ENCODE results near the gene GINS3. TPM values are rescaled to one million over a fixed set of nuclear protein-coding genes. Genes with fewer than 3 reads are reported as not detected.

Gene GINS3
- total RNA-seq (2014; rRNA removed; shearing (Covaris generic)) = 22.9 and 24.0 TPM in 2 replicates
- 11.9 and 12.4 TPM in 2 replicates for polyA plus RNA-seq (2015; cell fraction: cytosol; rRNA removed)
- polyA plus RNA-seq (2015; cell fraction: nucleus; rRNA removed) = 13.0 and 13.6 TPM in 2 replicates

DNA sequence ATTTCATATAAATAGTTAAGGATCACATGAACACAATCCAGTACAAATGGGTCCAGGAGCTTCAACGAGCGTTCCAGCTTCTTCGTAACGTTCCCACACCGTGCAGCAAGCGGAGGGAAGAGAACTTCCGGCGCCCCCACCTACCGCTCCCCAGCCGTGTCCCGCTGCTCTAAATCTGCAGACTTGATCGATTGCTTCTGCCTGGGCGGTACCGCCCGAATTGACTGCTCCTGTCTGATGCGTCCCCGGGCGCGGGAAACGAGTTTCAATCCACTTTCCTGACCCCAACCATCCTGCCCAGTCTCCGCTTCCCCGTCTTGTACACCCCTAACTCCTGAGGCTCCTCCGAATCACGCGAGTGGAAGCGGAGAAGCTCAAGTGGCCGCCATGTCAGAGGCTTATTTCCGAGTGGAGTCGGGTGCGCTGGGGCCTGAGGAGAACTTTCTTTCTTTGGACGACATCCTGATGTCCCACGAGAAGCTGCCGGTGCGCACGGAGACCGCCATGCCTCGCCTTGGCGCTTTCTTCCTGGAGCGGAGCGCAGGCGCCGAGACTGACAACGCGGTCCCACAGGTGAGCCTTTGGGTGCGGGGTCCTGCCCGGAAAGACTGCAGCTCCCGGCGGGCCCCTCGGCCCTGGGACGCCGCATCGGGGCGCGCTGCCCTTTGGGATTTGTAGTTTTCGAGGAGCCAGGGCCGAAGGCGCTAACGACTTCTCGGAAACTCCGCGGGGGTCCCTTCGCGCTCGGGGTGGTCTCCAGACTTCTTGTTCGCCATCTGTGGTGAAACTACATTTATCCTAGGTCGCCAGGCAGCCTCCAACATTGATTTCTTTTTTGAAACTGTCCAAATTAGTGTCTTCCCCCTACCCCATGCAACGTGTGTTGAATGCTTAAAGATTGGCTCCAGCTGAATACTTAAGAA, at the start of gene GINS3:
GINS3 (plus strand) TSS at position 257 of the 923 bp plus-strand sequence; CDS start at position 388, 131 bp downstream.
- DNase-seq (ENCODE audit: low read depth) = peak; percentile 82

DNA sequence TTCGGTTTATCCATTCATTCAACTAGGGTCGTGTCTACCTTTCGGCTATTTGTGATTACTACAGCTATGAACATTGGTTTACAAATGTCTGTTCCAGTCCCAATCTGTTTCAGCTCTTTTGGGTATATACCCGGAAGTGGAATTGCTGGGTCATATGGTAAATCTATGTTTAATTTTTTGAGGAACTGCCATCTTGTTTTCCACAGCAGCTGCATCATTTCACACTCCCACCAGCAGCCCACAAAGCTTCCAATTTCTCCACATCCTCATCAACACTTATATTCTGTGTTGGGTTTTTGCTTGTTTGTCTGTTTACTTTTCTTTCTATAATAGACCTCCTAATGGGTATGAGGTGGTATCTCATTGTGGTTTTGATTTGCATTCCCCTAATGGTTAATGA, 48.7 kb upstream of the GINS3 start:
- DNase-seq (ENCODE audit: low read depth) = no peak

DNA sequence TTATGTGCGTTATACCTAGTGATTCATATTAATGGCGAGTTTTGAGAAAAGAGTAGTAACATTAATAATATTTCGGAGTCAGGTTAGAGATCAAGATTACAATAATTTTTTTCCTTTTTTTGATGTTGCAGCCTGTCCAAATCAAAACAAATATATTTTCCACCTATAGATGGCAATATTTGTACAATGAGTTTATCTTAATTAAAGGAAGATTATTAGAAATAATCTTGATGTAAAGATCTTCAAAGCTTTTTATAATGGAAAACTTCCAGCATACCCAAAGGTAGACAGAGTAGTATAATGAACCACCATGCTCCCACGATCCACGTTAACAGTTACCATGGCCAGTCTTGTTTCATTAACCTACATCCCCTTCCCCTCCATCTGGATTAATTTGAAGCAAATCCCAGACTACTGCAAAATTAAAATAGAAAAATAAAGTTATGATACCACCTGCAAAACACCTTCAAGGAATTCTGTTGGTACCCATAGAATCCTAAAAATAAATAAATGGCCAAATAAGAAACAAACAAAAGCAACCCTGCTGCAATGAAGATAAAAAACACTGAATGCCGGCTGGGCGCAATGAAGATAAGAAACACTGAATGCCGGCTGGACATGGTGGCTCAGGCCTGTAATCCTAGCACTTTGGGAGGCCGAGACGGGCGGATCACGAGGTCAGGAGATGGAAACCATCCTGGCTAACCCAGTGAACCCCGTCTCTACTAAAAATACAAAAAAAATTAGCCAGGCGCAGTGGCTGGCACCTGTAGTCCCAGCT, 46.5 kb upstream of the GINS3 start:
- no peak for DNase-seq (ENCODE audit: low read depth)

DNA sequence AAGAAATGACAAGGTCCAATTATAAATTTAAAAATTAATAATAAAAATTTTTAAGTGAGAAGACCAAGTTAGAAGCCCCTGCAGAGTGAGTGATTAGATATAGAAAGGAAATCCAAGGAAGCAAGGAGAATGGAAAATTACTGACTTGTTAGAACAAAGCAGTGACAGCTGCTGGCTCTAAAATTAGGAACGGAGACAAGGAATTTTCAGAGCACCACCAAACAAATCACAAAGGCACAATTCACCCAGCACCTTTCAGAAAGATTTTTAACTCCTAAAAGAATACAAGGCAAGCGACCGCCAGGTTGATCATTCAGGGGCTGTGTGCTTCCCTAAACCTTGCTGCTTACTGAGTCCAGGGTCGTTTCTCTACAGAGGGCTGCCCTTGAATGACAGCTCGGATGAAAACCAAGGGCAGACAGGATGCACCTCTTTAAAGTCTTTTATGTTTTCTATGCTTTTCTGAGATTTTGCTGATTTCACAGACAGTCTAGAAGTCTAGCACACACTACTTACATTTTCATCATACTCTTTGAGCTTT, 45.4 kb upstream of the GINS3 start:
- no peak for DNase-seq (ENCODE audit: low read depth)

DNA sequence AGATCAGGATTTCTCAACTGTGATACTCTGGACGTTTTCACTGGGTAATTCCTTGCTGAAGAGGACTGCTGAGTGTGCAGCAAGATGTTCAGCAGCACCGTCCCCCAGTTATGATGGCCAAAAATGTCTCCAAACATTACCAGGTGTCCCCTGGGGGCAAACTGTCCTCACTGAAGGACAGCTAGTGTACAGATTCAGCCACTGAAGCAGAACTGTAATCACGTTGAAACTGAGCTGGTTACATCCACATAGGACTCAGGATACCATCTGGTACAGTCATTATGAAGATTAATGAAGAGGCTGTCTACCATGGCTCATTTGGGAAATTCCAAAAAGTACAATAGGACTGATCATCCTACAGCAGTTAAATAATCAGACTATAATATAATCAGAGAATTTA, 43.3 kb upstream of the GINS3 start:
- no peak for DNase-seq (ENCODE audit: low read depth)

DNA sequence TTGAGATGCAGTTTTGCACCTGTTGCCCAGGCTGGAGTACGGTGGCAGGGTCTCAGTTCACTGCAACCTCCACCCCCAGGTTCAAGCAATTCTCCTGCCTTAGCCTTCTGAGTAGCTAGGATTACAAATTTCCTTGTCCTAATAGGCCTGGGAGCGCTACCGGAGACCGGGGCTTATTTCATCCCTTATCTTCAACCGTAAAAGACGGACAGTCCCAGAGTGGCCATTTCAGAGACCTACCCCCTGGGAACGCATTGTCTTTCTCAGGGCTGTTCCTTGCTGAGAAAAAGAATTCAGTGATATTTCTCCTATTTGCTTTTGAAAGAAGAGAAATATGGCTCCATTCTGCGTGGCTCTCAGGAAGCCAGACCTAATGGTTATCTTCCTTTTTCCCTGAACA, 39.6 kb upstream of the GINS3 start:
- no peak for DNase-seq (ENCODE audit: low read depth)

DNA sequence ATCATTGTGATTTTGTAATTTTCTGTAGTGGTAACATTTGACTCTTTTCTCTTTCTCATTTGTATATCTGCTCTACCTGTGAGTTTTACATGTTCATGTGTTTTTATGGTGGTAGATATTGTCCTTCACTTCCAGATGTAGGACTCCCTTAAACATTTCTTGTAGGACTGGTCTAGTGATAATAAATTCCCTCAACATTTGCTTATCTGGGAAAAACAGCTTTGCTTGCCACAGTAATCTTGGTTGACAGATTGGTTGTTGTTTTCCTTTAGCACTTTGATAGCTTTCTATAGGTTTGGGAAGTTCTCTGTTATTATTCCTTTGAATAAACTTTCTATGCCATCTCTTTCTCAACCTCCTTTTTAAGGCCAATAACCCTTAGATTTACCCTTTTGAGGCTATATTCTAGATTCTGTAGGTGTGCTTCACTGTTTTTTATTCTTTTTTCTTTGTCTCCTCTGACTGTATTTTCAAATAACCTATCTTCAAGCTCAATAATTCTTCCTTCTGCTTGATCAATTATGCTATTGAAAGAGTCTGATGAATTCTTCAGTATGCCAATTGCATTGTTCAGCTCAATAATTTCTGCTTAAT, 32.1 kb upstream of the GINS3 start:
- no peak for DNase-seq (ENCODE audit: low read depth)

DNA sequence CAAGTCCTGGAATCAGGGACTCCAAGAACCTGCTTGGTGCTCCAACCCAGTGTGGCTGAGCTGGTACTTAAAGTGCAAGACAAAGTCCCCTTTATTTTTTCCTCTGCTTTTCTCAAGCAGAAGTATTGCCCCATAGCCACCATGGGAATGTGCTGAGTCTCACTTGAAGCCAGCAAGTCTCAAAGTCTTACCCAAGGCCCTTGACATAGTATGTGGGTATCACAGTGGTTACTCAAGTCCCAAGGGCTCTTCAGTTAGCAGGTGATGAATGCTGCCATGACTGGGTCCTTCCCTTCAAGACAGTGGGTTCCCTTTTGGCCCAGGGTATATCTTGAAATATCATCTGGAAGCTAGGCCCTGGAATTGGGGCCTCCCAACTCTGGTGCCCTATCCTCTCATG, 30.5 kb upstream of the GINS3 start:
- DNase-seq (ENCODE audit: low read depth) = no peak

DNA sequence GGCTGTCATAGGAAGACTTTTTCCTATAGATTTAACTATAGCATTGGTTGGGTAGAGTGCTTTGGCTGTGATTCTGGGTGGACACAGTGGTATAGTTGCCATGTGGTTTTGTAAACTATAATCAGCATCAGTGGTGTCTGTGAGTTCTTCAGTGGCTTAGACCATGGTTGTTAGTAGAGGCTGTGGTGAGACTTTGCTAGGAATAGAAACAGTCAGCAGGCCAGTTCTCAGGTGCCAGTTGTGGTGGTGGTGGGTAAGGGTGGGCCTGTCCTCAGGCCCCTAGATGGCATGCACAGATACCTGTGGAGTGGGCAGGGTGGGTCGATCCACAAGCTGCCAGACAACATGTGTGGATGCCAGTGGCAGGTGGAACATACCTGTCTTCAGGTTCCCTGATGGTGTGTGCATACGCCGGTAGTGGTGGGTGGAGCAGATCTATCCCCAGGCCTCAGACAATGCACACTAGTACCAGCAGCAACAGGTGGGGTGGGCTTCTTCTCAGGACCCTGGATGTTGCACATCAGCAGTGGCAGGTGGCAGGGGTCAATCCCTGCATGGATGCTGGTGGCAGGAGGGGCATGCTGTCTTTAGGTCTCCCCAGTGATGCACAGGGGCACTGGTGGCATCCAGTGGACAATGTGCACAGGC, 28.4 kb upstream of the GINS3 start:
- no peak for DNase-seq (ENCODE audit: low read depth)

DNA sequence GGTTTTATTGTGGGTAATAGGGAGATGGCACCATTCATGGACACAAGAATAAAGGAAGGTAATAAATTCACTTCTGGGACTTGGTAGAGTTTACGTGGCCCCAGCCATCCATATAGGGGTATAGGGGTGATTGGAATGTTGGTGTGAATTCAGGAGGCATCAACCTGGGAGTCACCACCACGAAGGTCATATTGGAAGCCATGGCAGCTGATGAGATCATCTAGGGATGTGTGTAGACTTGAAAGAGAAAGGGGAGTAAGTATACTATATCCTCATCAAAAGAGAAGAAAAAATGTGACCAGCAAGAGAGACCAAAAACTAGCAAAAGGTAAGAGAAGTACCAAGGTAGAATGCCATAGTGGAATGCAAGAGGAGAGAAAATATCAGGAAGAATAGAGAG, 26.6 kb upstream of the GINS3 start:
- DNase-seq (ENCODE audit: low read depth) = peak; percentile 16

DNA sequence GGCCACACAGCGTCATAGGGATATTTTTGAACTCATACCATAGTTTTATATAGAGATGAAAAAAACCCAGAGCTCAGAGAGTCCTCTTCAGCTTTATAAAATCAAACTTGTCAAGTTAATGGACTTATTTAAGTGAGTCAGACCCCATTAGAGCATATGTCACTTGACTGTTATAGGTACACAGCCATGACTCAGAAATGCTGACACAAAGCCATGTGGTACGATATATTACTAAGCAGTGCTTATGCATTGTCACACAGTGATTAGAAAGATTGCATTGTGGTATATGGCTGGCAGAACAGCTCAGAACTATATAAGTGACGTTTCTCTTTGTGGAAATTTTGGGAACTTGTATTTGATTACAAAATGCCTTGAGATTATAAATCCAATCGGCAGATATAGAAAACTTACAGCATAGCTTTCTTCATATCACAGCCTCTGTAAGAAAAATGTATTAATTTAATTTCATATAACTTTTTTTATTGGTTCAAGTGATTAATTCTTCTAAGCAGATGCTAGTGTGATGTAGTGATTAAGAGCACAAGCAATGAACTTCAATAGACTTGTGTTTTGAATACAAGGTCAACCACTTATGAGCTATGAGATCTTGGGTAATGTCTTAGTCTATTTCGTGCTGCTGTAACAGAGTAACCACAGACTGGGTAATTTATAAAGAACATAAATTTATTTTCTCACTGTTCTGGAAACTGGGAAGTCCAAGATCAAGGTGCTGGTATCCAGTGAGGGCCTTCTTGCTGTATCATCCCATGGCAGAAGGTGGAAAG, 25.8 kb upstream of the GINS3 start:
- peak; percentile 88 for DNase-seq (ENCODE audit: low read depth)

DNA sequence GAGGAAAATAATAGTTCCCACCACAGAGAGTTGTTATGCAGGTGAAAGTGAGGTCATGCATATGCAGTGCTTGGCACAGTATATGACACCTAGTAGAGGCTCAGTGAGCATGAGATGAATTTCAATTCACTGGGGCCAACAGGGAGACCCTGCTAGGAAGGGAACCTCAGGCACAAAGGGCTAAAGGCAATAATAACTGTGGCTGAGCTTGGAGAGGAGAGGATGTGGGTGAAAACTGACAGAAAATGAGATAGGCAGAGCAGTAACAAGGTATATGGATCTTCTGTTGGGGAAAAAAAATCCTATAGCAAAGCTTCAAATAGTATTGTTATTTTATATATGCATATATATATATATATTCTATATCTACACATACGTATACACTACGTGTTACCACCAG, 25.0 kb upstream of the GINS3 start:
- DNase-seq (ENCODE audit: low read depth) = no peak

DNA sequence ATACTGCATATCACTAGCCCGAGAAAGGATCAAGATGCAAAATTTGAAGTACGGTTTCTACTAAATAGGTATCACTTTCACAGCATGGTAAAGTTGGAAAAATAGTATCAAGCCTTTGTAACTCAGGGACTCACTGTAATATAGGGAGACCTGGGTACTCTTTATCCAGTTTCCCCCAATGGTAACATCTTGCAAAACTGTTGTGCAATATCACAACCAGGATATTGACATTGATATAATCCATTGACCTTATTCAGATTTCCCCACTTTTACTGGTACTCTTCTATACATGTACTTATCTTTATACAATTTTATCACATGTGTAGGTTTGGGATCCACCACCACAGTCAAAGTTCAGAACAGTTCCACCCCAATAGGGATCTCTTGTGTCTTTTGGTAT, 20.4 kb upstream of the GINS3 start:
- DNase-seq (ENCODE audit: low read depth) = no peak

DNA sequence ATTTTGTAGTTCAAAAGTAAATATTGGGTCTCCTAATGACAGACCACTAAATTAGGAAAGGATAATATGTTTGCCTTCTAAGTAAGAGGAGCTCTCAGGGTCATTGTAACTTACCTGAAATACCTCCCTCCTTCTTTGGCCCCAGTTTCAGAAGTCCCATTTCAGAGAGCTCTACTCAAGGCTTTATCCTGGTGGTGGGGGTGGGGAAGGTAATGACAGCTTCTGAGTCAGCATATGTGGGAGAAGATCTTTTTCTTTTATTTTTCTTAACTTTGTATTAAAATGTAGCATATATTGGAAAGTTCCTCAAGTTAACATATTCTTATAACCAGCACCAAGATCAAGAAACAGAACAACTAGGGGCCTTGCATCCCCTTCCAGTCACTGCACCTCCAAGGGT, 16.9 kb upstream of the GINS3 start:
- DNase-seq (ENCODE audit: low read depth) = no peak

DNA sequence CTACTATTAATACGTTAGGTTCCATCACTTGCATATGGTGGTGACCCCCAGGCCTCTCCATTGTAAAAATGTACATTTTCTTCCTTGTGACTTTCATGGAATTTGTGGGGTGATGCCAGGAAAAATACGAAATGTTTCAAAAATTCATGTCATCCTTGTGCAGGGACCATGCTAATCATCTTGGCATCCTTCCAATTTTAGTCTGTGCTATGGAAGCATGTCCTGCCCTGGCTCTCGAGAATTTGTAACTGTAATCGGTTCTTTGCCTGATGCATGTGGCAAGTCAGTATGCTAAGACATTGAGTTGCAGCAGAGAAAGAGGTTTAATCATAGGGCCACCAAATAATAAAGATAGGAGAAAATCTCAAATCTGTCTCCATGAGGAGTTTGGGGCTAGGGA, 14.3 kb upstream of the GINS3 start:
- DNase-seq (ENCODE audit: low read depth) = no peak

DNA sequence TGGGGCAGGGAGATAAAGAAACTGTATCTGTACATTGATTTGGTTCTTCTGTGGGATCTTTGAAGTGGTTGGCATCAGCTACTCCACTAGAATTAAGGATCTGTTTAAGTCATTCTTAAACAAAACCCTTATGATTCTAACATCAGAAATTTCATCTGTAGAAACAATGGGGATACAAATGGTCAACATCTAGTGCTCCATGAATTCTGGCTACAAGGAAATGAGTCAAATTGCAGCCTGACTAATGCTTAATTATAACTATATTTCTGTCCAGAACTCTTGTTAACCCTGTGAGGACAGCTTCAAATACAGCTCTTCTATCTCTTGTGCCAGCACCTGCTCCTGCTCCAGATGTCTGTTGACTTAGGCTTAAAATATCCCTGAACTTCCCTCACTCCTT, 13.9 kb upstream of the GINS3 start:
- peak; percentile 58 for DNase-seq (ENCODE audit: low read depth)

DNA sequence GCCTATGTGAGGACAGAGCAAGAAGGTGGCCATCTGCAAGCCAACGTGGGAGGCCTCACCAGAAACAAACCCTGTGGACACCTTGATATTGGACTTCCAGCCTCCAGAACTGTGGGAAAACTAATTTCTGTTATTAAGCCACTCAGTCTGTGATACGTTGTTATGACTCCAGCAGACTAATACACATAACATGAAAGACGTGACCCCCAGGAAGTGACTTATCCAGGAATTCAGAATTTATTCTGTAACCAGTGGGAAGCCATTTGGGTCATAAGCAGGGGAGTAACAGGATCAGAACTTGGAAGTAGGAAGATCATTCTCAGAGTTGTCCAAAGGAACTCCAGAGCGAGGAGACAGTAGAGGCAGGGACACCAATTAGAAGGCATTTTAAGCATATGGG, 12.5 kb upstream of the GINS3 start:
- peak; percentile 30 for DNase-seq (ENCODE audit: low read depth)

DNA sequence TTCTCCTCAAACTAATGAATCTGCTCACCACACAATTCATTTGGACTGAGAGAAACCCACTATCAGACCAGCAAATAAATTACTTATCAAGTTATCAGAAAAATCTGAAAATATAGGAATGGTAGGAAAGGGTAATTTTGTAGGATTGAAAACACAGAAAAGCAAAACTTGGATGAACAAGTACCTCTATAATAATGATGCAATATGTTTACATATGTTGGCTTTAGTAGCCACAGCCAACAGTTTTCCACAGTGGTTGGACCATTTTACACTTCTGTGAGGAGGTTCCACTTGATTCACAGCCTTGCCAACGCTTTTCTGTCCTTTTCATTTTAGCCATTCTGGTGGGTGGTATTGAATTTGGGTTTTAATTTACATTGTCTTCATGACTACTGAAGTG, 10.6 kb upstream of the GINS3 start:
- DNase-seq (ENCODE audit: low read depth) = no peak

DNA sequence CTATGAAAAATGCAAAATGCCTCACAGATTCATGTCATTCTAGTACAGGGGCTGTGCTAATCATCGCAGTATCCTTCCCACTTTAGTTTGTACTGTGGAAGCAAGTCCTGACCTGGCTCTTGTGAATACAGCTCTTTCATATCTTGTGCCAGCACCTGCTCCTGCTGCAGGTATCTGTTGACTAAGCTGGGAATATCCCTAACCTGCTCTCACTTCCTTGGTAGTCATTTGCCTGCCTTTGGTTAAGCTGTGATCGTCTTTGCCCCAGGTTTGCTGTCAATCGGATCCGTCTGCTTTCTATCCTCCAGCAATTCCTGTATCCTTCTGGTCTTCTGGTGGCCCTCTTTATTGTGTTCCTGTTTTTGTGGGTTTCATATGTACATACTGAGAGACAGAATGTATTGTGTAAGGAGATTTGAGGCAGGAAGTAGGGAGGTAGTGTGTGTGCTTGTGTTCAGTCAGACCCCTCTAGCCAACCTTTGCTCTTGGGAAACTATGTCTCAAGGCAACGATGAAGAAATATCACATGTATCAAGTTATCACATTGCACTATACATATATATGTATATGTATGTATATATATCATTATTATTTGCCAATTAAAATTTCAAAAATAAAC, 7.7 kb upstream of the GINS3 start:
- DNase-seq (ENCODE audit: low read depth) = no peak

Measured in HT1080 (cell line).